ENCODE data around the gene GPC3. TPM values are rescaled to one million over a fixed set of nuclear protein-coding genes. Genes with fewer than 3 reads are reported as not detected.
"Not testable (repeated sequence)": the region's sequence is repeated elsewhere in the genome, so short reads cannot be mapped to it uniquely, and the experiment has no call there.

GPC3 gene
- total and polyA plus RNA-seq, 7 donors: 0.43 to 2.3 (median 1.4) TPM

DNA sequence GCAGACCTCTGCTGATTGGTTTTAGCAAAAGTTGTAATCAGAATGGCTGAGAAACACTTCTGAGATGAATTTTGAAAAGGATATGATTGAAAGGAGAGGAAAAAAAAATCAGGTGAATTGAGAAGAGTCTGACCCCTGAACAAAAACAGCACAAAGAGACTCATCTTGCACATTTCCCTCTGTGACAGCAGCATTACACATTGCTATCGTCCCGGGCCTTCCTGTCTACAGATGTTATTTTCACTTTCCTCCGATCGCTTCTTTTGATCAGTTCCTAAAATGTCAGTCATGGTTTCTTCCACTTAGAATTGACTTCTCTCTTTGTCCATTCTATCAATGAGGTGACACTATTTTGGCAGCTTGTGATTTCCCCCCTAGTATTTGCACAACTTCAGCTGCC, 262.6 kb downstream of the GPC3 start:
- DNase-seq: no peak
- no peak overlapping the region for H3K4me3 ChIP-seq
- TF ChIP-seq, protein P1, sequence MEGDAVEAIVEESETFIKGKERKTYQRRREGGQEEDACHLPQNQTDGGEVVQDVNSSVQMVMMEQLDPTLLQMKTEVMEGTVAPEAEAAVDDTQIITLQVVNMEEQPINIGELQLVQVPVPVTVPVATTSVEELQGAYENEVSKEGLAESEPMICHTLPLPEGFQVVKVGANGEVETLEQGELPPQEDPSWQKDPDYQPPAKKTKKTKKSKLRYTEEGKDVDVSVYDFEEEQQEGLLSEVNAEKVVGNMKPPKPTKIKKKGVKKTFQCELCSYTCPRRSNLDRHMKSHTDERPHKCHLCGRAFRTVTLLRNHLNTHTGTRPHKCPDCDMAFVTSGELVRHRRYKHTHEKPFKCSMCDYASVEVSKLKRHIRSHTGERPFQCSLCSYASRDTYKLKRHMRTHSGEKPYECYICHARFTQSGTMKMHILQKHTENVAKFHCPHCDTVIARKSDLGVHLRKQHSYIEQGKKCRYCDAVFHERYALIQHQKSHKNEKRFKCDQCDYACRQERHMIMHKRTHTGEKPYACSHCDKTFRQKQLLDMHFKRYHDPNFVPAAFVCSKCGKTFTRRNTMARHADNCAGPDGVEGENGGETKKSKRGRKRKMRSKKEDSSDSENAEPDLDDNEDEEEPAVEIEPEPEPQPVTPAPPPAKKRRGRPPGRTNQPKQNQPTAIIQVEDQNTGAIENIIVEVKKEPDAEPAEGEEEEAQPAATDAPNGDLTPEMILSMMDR (IDR thresholded peaks at IDR 0.05): no peak
- H3K4me1 ChIP-seq: no peaks in the 10 kb centered on the region
- intact Hi-C loops (cut with DNase I): no loop called here
- H3K27me3 ChIP-seq (ENCODE audit: insufficient read depth in 3 of 3, low read length in 2 of 3): peaks cover 0 to 6% (median 0%) of the 10 kb centered on the region in 3 donors
- 76 to 87% (median 82%) methylated on average over 4 of the region's 4 CpGs for WGBS, 3 donors
- no peak for ATAC-seq
- no peaks in the 10 kb centered on the region for H3K36me3 ChIP-seq (ENCODE audit: insufficient read depth in 1 of 2, low read depth in 1 of 2)
- H3K27ac ChIP-seq: no peak overlapping the region
- H3K9me3 ChIP-seq: no peaks in the 10 kb centered on the region

DNA sequence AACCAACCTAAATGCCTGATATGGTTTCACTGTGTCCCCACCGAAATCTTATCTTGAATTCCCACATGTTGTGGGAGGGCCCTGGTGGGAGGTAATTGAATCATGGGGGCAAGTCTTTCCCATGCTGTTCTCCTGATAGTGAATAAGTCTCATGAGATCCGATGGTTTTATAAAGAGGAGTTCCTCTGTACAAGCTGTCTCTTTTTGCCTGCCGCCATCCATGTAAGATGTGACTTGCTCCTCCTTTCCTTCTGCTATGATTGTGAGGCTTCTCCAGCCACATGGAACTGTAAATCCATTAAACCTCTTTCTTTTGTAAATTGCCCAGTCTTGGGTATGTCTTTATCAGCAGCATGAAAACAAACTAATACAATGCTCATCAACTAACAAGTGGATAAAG, 265.1 kb downstream of the GPC3 start:
- H3K27me3 ChIP-seq (ENCODE audit: insufficient read depth in 3 of 3, low read length in 2 of 3): peaks cover 0 to 12% (median 0%) of the 10 kb centered on the region in 3 donors
- DNase-seq; H3K9me3 ChIP-seq; ATAC-seq; H3K4me1 ChIP-seq; H3K4me3 ChIP-seq; intact Hi-C loops (cut with DNase I); H3K27ac ChIP-seq; H3K36me3 ChIP-seq (ENCODE audit: insufficient read depth in 1 of 2, low read depth in 1 of 2): not testable (repeated sequence)
- 90 to 100% (median 96%) methylated on average over 3 of the region's 3 CpGs for WGBS, 3 donors

DNA sequence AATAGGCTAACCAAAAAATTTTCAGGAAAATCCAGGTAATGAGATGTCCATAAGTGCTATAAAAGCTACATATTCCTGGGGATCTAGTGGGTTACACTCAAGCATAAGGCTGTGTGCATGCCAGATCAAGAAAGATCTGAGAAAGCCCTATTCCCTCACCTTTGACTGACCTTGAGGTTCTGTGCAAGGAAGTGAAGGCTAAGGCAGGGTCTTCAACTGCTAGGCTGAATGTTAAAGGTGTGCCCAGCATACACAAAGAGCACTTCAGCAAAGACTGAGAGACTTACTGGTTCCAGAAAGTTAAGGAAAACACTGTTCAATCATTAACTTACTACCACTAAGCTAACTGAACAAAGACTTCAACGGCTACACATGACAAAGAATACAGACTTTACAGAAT, 269.7 kb downstream of the GPC3 start:
- ATAC-seq: no peak

DNA sequence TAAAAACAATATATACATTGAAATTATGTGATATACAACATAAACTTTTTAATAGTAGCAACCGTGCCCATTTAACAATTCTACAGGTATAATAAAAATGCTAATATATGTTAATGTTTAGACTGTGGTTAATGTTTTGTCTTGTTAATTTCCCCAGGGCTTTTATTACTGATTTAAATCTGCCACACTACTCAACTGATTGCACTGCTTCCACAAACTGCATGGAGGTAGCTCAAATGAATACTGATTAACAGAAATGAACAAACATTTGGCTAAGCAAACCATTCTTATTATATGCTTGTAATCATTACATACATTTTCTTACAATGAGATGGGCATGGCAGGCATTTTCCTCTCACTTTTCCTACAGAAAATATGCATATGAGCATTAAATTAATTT, 275.9 kb downstream of the GPC3 start:
- H3K27me3 ChIP-seq (ENCODE audit: insufficient read depth in 3 of 3, low read length in 2 of 3): peaks cover 0 to 4% (median 0%) of the 10 kb centered on the region in 3 donors
- TF ChIP-seq, protein P1 (IDR thresholded peaks at IDR 0.05): no peak
- intact Hi-C loops (cut with DNase I): no loop called here
- no peak overlapping the region for H3K27ac ChIP-seq
- ATAC-seq (no peak), DNase-seq (no peak)
- no peak overlapping the region for H3K4me3 ChIP-seq
- no peaks in the 10 kb centered on the region for H3K4me1 ChIP-seq
- 55 to 92% (median 83%) methylated on average over 1 of the region's 1 CpG for WGBS, 3 donors
- H3K9me3 ChIP-seq: no peaks in the 10 kb centered on the region
- no peaks in the 10 kb centered on the region for H3K36me3 ChIP-seq (ENCODE audit: insufficient read depth in 1 of 2, low read depth in 1 of 2)

More for the DNA sequence above, 269.7 kb downstream of the GPC3 start:
- H3K27ac ChIP-seq: no peak overlapping the region
- intact Hi-C loops (cut with DNase I): no loop called here
- H3K4me3 ChIP-seq: no peak overlapping the region
- peaks cover 0 to 12% (median 0%) of the 10 kb centered on the region in 3 donors for H3K27me3 ChIP-seq (ENCODE audit: insufficient read depth in 3 of 3, low read length in 2 of 3)
- 88 to 100% (median 100%) methylated on average over 1 of the region's 1 CpG for WGBS, 3 donors
- no peak for DNase-seq
- H3K36me3 ChIP-seq (ENCODE audit: insufficient read depth in 1 of 2, low read depth in 1 of 2): no peaks in the 10 kb centered on the region
- TF ChIP-seq, protein P1 (IDR thresholded peaks at IDR 0.05): no peak
- no peaks in the 10 kb centered on the region for H3K4me1 ChIP-seq
- no peaks in the 10 kb centered on the region for H3K9me3 ChIP-seq

DNA sequence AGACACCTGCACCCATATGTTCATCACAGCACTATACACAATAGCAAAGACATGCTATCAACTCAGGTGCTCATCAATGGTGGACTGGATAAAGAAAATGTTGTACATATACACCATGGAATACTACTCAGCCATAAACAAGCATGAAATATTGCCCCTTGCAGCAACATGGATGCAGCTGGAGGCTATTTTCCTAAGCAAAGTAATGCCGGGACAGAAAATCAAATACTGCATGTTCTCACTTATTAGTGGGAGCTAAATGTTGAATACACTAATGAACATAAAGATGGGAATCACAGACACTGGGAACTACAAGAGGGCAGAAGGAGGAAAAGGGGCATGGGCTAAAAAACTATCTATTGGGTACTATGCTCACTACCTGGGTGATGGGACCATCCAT, 278.5 kb downstream of the GPC3 start:
- Histone ChIP-seq H3K27me3 (ENCODE audit: insufficient read depth in 3 of 3, low read length in 2 of 3) (peaks cover 0 to 8% (median 0%) of the 10 kb centered on the region in 3 donors), H3K27ac (no peak overlapping the region), H3K4me3 (no peak overlapping the region), H3K9me3 (no peaks in the 10 kb centered on the region), H3K36me3 (ENCODE audit: insufficient read depth in 1 of 2, low read depth in 1 of 2) (no peaks in the 10 kb centered on the region), H3K4me1 (no peaks in the 10 kb centered on the region)
- intact Hi-C loops (cut with DNase I): no loop called here
- TF ChIP-seq, protein P1 (IDR thresholded peaks at IDR 0.05): no peak
- DNase-seq (no peak), ATAC-seq (no peak)
- 90 to 100% (median 93%) methylated on average over 1 of the region's 1 CpG for WGBS, 3 donors
